Mammary epithelial cell (primary cell): ENCODE measurements around the gene CDH4.

ENCODE experiments used
- CTCF ChIP-seq, 2 donors: IDR thresholded peaks in 1 of 2; conservative IDR thresholded peaks in 1 of 2; 2 replicates each; pipeline ENCODE4 v1.5.1; 2011 to 2012; ENCODE audit warnings: inconsistent platforms in 2 of 2, low read length in 2 of 2, mild to moderate bottlenecking in 2 of 2, control low read depth in 1 of 2, low read depth in 1 of 2; ENCODE audit not compliant: insufficient read depth in 1 of 2; ENCODE audit errors: extremely low read depth in 1 of 2
- EZH2 ChIP-seq: IDR thresholded peaks from 2 replicates; pipeline ENCODE4 v1.6.1; 2012; ENCODE audit warnings: low read length, inconsistent platforms, borderline replicate concordance

GRCh38 chr20:61449916-61450315 is 197.9 kb downstream of the CDH4 start:
- TF ChIP-seq EZH2 (no peak), CTCF (conservative IDR thresholded peaks at IDR 0.05 in 1 of 2, IDR thresholded peaks at IDR 0.05 in 1 of 2; ENCODE audit: extremely low read depth in 1 of 2, insufficient read depth in 1 of 2, low read depth in 1 of 2, low read length in 2 of 2) (no peak)
